Mesenchymal stem cell (in vitro differentiated cells and primary cell): ENCODE measurements around the gene ZBTB16.

Experiments used
- DNase-seq: peaks from one replicate; pipeline ENCODE4 v3.0.0-alpha.2; 2013
- H2AFZ ChIP-seq: one replicate; pipeline ENCODE4 v1.6.1; 2013; ENCODE audit warnings: low read depth, mild to moderate bottlenecking, control low read depth, inconsistent platforms, low read length, moderate library complexity
- H2AK5ac ChIP-seq: 2 replicates; pipeline ENCODE4 v1.6.1; 2013; ENCODE audit warnings: low read length, moderate library complexity, mild to moderate bottlenecking, inconsistent platforms; ENCODE audit not compliant: severe bottlenecking
- H2BK120ac ChIP-seq: one replicate; pipeline ENCODE4 v1.6.1; 2013; ENCODE audit warnings: low read depth, mild to moderate bottlenecking, inconsistent platforms, low read length, moderate library complexity
- H2BK12ac ChIP-seq, 2 experiments: one replicate each; pipeline ENCODE4 v1.6.1; 2013; ENCODE audit warnings: inconsistent platforms in 2 of 2, low read length in 2 of 2, mild to moderate bottlenecking in 2 of 2, moderate library complexity in 2 of 2, control low read depth in 1 of 2
- H2BK15ac ChIP-seq: one replicate; pipeline ENCODE4 v1.6.1; 2013; ENCODE audit warnings: mild to moderate bottlenecking, low read depth, inconsistent platforms; ENCODE audit not compliant: poor library complexity, severe bottlenecking
- H2BK5ac ChIP-seq: 2 replicates; pipeline ENCODE4 v1.6.1; 2013; ENCODE audit warnings: low read depth, mild to moderate bottlenecking, low read length, control low read depth, inconsistent platforms; ENCODE audit not compliant: poor library complexity, severe bottlenecking
- H3K14ac ChIP-seq, 2 experiments: one replicate each; pipeline ENCODE4 v1.6.1; 2013; ENCODE audit warnings: inconsistent platforms in 2 of 2, low read length in 2 of 2, control low read depth in 1 of 2, mild to moderate bottlenecking in 1 of 2, moderate library complexity in 1 of 2
- H3K18ac ChIP-seq, 2 experiments: one replicate each; pipeline ENCODE4 v1.6.1; 2013; ENCODE audit warnings: inconsistent platforms in 2 of 2, low read length in 2 of 2, control low read depth in 1 of 2, low read depth in 1 of 2, mild to moderate bottlenecking in 1 of 2
- H3K23ac ChIP-seq, 2 experiments: one replicate each; pipeline ENCODE4 v1.6.1; 2013; ENCODE audit warnings: inconsistent platforms in 2 of 2, low read length in 2 of 2, mild to moderate bottlenecking in 2 of 2, moderate library complexity in 2 of 2, control low read depth in 1 of 2
- H3K27ac ChIP-seq: 2 replicates; pipeline ENCODE4 v1.5.1; 2013; ENCODE audit warnings: mild to moderate bottlenecking, moderate library complexity, low read length, control low read depth, inconsistent platforms; ENCODE audit not compliant: poor library complexity, severe bottlenecking
- H3K27me3 ChIP-seq, 2 experiments: 2 replicates each; pipeline versions ENCODE4 v1.6.1 to v1.7.0; 2013; ENCODE audit warnings: low read length in 2 of 2, mild to moderate bottlenecking in 2 of 2, moderate library complexity in 2 of 2, control low read depth in 1 of 2, inconsistent platforms in 1 of 2; ENCODE audit not compliant: control insufficient read depth in 1 of 2, insufficient read depth in 1 of 2
- H3K36me3 ChIP-seq, 2 experiments: 2 replicates each; pipeline versions ENCODE4 v1.6.1 to v1.7.0; 2013; ENCODE audit warnings: low read length in 2 of 2, control low read depth in 1 of 2, inconsistent platforms in 1 of 2, low read depth in 1 of 2, mild to moderate bottlenecking in 1 of 2; ENCODE audit not compliant: insufficient read depth in 2 of 2, control insufficient read depth in 1 of 2
- H3K4ac ChIP-seq, 2 experiments: one replicate each; pipeline ENCODE4 v1.6.1; 2013; ENCODE audit warnings: inconsistent platforms in 2 of 2, low read length in 2 of 2, mild to moderate bottlenecking in 2 of 2, moderate library complexity in 2 of 2, control low read depth in 1 of 2, low read depth in 1 of 2
- H3K4me1 ChIP-seq: 2 replicates; pipeline ENCODE4 v1.6.1; 2013; ENCODE audit warnings: low read depth, low read length, control low read depth; ENCODE audit not compliant: control insufficient read depth, insufficient read depth
- H3K4me2 ChIP-seq: 2 replicates; pipeline ENCODE4 v1.6.1; 2013; ENCODE audit warnings: low read length, mild to moderate bottlenecking, inconsistent platforms; ENCODE audit not compliant: poor library complexity, severe bottlenecking
- H3K4me3 ChIP-seq, 2 experiments: 2 replicates each; pipeline versions ENCODE4 v1.5.1 to v1.7.0; 2013; ENCODE audit warnings: low read length in 2 of 2, mild to moderate bottlenecking in 2 of 2, control low read depth in 1 of 2, low read depth in 1 of 2; ENCODE audit not compliant: insufficient read depth in 1 of 2
- H3K79me1 ChIP-seq: replicated peaks from 2 replicates; pipeline ENCODE4 v1.6.1; 2013; ENCODE audit warnings: mild to moderate bottlenecking, control low read depth, low read length, inconsistent platforms; ENCODE audit not compliant: poor library complexity, severe bottlenecking
- H3K9ac ChIP-seq: 2 replicates; pipeline ENCODE4 v1.7.0; 2013; ENCODE audit warnings: mild to moderate bottlenecking, low read length, moderate library complexity
- H3K9me3 ChIP-seq: 2 replicates; pipeline ENCODE4 v1.7.0; 2013; ENCODE audit warnings: mild to moderate bottlenecking, low read length; ENCODE audit not compliant: control insufficient read depth
- H4K8ac ChIP-seq: one replicate; pipeline ENCODE4 v1.6.1; 2013; ENCODE audit warnings: inconsistent platforms, mild to moderate bottlenecking, low read length, moderate library complexity
- H4K91ac ChIP-seq: one replicate; pipeline ENCODE4 v1.6.1; 2013; ENCODE audit warnings: mild to moderate bottlenecking, low read length, inconsistent platforms
- WGBS: methylation state at CpG from one replicate; pipeline ENCODE4 v1.1.7; 2013; ENCODE audit warnings: mixed read lengths; 5-methylcytosine and 5-hydroxymethylcytosine counted together

Gene ZBTB16

GRCh38 chr11:114247070-114247789 lies 187.7 kb downstream of the ZBTB16 start:
- Histone ChIP-seq H2AFZ (no peak overlapping the region), H3K23ac (no peak overlapping the region), H2BK5ac (no peak overlapping the region), H3K36me3 (no peaks in the 10 kb centered on the region), H4K8ac (no peak overlapping the region), H3K9me3 (no peaks in the 10 kb centered on the region), H3K9ac (no peak overlapping the region), H3K4me2 (no peak overlapping the region), H3K79me1 (no peaks in the 10 kb centered on the region), H3K4me3 (no peak overlapping the region), H3K27ac (no peak overlapping the region), H4K91ac (no peak overlapping the region), H2BK12ac (no peak overlapping the region), H3K4me1 (no peaks in the 10 kb centered on the region), H3K27me3 (peaks cover 42 to 43% of the 10 kb centered on the region in 2 experiments), H3K4ac (no peak overlapping the region), H3K14ac (no peak overlapping the region), H2BK120ac (no peak overlapping the region), H2BK15ac (no peak overlapping the region), H3K18ac (no peak overlapping the region), H2AK5ac (no peak overlapping the region)
- no peak for DNase-seq
- 93% methylated on average over 11 of the region's 11 CpGs for WGBS

- Histone ChIP-seq H3K79me1 (no peaks in the 10 kb centered on the region), H3K4me1 (no peaks in the 10 kb centered on the region), H3K4ac (no peak overlapping the region), H3K4me3 (no peak overlapping the region), H2BK5ac (no peak overlapping the region), H3K18ac (no peak overlapping the region), H3K4me2 (no peak overlapping the region), H3K36me3 (no peaks in the 10 kb centered on the region), H2BK15ac (no peak overlapping the region), H3K9ac (no peak overlapping the region), H4K91ac (no peak overlapping the region), H3K9me3 (no peaks in the 10 kb centered on the region), H2AFZ (no peak overlapping the region), H4K8ac (no peak overlapping the region), H3K27me3 (peaks cover 33 to 34% of the 10 kb centered on the region in 2 experiments), H3K23ac (no peak overlapping the region), H3K14ac (no peak overlapping the region), H2AK5ac (no peak overlapping the region), H2BK120ac (no peak overlapping the region), H2BK12ac (no peak overlapping the region), H3K27ac (no peak overlapping the region)
- WGBS = 99% methylated on average over 17 of the region's 17 CpGs
- DNase-seq = no peak
Measured at GRCh38 chr11:114250180-114250579, 190.7 kb downstream of the ZBTB16 start.

GRCh38 chr11:114250993-114251814 lies 191.7 kb downstream of the ZBTB16 start:
- 83% methylated on average over 13 of the region's 14 CpGs for WGBS
- no peak overlapping the region for H3K23ac ChIP-seq
- H2AFZ ChIP-seq = no peak overlapping the region
- no peak overlapping the region for H2BK5ac ChIP-seq
- no peaks in the 10 kb centered on the region for H3K36me3 ChIP-seq
- H2AK5ac ChIP-seq = no peak overlapping the region
- H3K4ac ChIP-seq = no peak overlapping the region
- no peak overlapping the region for H4K8ac ChIP-seq
- H2BK15ac ChIP-seq = no peak overlapping the region
- H4K91ac ChIP-seq = no peak overlapping the region
- no peak overlapping the region for H3K14ac ChIP-seq
- no peak overlapping the region for H3K4me3 ChIP-seq
- no peak overlapping the region for H2BK120ac ChIP-seq
- no peak overlapping the region for H3K4me2 ChIP-seq
- no peak overlapping the region for H2BK12ac ChIP-seq
- no peaks in the 10 kb centered on the region for H3K4me1 ChIP-seq
- H3K79me1 ChIP-seq = no peaks in the 10 kb centered on the region
- H3K27ac ChIP-seq = no peak overlapping the region
- no peak for DNase-seq
- H3K27me3 ChIP-seq = peaks cover 27 to 28% of the 10 kb centered on the region in 2 experiments
- H3K9me3 ChIP-seq = no peaks in the 10 kb centered on the region
- H3K9ac ChIP-seq = no peak overlapping the region
- no peak overlapping the region for H3K18ac ChIP-seq

- Histone ChIP-seq H3K4me2 (no peak overlapping the region), H3K27ac (no peak overlapping the region), H3K79me1 (no peaks in the 10 kb centered on the region), H3K4me3 (no peak overlapping the region), H4K91ac (no peak overlapping the region), H3K9ac (no peak overlapping the region), H2AK5ac (no peak overlapping the region), H3K4me1 (no peaks in the 10 kb centered on the region), H2BK12ac (no peak overlapping the region), H3K4ac (no peak overlapping the region), H3K36me3 (no peaks in the 10 kb centered on the region), H3K14ac (no peak overlapping the region), H3K23ac (no peak overlapping the region), H3K9me3 (no peaks in the 10 kb centered on the region), H2BK5ac (no peak overlapping the region), H2BK120ac (no peak overlapping the region), H3K18ac (no peak overlapping the region), H3K27me3 (peaks cover 24 to 29% of the 10 kb centered on the region in 2 experiments), H2BK15ac (no peak overlapping the region), H2AFZ (no peak overlapping the region), H4K8ac (no peak overlapping the region)
- no peak for DNase-seq
- WGBS = 81% methylated on average over 9 of the region's 9 CpGs
Measured at GRCh38 chr11:114251815-114252337, 192.4 kb downstream of the ZBTB16 start.
